Left hindlimb (tissue), 1 donor: ENCODE data around the gene FBXW11.

Source experiments
- DNase-seq: peaks from one replicate; pipeline ENCODE4 v3.0.0-alpha.2; 2018

Gene FBXW11

DNA sequence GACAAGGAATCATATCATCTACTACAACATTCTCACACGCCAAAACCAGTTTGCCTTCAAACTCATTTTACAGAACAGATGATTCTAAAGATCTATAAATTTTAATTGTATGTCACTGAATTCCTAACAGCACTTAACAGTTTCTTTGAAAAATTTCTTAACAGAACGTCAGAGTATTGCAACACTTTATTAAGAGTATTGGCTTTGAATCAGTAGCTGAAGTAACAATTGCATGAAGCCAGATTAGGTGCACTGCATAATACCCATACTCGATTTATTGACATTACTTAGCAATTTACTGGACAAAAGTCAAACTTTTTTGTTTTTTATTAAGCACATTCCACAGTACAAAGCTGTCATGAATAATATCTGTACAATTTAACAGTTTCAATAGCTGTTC, 145.1 kb downstream of the FBXW11 start:
- DNase-seq, result no peak

DNA sequence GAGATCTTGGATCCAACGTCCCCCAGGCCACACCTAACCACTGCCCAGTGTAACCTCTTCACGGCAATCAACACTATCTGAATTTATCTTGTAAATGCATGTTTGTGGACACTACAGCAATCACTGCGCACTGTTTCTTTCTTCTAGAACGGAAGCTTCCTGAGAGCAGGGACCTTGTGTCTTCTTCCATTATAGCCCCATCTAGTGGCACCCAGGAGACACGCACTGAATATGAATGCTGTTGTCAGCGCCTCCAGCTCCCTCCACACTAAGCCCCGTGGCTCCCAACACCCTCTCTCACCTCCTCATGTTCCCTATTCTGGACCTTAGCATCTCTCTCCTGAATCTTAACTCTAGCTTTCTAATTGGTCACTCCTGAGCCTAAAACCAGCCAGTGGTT, 148.1 kb downstream of the FBXW11 start:
- no peak for DNase-seq

DNA sequence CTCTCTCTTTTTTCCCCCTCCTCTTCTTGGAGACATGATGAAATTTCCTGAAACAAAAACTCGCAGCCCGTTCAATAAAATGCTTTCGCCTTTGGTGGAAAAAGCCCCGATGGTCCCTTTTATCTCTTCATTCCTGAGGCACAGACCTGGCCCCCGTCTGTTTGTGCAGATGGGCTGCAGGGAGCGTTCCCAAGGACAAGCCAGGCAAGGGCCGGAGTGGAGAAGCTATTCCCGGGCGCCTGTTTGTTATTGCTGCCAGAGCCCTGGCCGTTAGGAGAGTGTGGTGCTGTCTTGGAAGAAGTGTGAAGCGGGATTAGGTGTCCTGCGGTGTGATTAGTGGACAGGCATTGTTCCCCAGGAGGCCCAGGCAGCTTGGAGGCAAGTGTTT, 149.0 kb downstream of the FBXW11 start:
- DNase-seq, result peak; percentile 70

DNA sequence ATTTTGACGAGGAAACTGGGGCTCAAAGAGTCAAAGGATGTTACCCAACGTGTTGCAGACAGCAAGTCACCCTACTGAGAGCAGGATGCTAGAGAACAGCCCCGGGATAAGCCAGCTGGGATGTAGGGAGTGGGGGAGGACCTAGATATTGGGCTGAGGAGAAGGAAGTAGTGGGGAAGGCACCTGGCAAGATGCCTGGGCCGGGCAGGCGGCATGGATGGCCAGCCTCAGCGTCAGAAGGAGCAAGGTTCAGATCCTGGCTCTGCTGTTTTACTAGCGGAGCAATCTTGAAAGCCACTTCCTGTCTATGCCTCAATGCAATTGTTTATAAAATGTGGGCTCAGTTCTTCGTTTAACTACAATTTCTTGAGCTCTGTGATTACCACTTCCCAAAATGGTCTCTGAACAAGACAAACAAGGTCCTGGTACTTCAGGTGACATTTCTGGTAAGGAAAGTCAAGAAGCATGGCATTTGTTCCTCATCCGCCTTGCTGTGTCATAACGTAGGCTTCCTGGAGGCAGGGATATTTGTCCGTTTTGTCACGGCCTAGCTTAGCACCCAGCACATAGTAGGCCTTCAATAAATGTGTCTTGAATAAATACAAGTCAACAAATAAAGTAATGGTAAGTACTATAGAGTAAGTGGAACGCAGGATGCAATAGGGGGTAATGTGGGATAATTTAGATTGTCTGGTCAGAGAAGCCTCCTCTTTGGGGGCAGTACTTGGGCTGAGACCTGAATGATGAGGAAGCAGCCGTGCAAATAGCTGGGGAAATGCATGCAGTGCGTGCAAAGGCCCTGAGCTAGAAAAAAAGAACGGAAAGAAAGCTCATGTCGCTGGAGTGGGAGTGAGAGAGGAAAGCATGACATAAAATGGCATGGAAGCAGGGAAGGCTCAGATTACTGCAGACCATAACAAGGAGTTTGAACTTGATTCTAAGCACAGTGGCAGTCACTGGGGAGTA, 150.4 kb downstream of the FBXW11 start:
- no peak for DNase-seq

DNA sequence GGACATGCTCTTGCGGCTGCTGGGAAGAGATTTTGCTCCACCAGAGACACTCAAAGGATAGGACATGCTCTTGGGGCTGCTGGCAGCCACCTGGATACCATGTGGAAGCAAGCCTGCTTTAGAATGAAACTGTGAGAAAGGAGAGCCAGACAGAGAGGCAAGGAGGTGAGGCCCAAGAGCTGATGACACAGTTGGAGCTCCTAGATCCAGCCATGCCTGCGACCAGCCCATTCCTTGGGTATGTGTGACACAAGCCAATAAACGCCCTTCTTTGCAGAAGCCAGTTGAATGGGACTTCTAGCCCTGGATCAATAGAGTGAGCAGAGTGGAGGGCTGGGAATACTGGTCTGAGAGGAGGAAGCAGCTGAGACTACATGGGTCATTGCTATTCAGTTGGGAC, 151.2 kb downstream of the FBXW11 start:
- DNase-seq, result no peak

DNA sequence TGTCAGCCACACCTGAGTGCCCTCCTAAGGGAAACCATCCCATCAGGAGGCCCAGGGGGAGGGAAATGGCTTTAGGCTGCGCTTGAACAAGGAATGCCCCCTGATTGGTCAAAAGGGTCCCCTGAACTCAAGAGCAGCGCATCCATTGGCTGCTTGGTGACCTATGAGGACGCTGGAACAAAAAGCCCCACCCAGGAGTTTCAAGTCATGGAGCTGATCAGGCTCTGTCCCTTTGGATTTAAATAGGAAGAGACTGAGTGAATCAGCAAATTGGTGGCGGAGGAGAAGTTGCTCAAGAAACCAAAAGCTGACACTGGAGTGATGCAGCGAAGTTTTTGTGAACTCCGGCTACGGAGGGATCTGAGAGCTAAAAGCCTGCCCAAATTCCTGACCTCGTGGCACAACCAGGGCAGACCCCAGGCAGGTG, 154.2 kb downstream of the FBXW11 start:
- no peak for DNase-seq

DNA sequence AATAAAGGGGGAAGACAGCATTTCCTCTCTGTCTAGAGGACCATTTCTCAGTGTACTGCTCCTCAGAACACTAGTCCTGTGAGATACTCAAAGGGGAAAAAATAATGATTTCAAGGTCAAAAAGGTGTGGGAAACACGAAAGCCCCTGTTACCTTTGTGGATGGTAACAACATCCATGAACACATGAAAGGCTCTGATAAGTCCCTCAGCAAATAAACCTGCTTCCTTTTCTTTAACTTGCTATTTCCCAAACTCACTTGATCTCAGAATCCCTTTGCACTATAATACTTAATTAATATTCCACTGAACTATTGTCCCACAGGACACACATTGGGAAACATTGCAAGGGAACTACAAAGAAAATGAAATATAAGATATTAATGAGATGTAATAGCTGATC, 155.2 kb downstream of the FBXW11 start:
- DNase-seq, result no peak

DNA sequence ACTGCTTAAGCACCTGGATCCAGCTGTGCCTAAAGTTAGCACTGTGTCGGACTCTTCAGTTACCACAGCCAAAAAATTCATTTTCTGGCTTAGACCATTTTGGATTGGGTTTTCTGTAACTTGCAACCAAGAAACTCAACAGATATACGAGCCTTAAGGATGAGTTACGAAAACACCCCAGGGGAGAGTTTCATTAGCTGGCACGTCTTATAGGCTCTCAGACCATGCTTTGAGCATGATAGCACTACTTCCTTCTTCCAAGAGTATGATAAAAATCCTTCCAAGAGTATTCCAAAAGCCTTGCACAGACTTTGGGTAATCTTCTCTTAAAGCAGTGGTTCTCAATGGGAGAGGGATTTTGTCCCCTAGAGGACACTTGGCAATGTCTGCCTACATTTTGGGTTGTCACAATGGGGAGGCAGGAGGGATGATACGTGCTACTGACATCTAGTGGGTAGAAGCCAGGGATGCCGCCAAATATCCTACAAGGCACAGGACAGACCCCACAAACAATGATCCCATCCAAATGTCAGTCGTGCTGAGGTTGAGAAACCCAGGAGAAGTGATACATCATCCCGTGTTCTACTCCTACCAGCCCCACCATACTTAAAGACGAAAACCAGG, 156.0 kb downstream of the FBXW11 start:
- DNase-seq, result no peak

DNA sequence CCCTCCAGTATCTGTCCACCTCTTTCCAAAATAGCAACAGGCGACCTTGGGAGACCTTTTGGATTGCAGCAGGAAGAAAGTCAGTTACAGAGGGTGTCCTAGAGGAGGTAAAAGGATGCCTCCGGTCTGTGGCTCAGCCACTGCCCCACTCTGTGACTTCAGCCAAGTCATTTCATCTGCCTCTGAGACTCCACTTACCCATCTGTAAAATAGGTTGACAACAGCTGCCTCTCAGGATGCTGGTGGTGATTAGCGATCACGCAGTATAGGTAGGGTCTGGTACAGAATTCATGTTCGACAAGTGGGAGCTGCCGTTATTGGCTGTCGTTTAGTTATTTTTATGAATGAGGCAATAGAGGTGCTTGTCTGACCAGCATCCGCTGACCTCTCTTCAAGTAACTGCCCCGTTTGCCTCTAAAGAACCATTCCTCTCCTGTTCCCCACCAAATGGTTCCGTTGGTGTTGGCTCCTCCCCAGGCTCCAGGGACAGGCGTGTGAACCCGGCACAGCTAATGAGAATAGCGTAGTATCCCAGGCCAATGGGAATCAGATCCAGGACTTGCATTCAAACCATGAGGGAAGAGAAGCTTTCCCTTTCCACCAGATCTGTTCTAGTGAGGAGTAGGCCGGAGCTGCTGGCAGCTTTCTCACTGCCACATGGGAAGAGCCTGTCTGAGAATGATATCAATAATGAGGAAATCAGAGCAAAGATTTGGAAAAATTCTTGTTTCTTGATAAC, 156.7 kb downstream of the FBXW11 start:
- no peak for DNase-seq

DNA sequence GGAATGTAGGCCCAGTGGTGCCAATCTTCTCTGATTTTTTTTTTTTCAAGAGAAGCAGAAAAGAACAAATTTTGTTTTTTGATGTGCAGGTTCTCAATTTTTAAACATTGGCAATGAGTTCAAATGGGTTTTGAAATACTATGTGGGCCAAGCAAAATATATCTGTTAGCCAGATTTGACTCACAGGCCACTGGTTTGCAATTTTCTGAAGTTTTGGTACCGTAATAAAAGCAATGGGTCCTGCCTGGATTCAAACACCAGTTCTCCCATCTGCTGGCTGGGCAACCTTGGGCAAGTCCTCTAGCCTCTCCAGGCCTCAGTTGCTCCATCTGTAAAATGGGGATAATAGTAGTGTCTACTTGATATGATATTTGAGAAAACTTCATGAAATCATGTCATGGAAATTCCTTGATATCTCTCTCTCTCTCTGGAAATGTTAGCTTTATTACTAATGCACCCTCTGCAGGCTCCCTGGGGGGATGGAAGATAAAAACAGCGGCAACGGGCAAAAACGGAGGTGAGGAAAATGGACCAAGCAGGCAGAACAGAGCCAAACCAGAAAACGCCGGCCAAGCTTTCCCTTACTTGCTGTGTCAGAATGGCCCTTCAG, 157.4 kb downstream of the FBXW11 start:
- DNase-seq, result no peak

DNA sequence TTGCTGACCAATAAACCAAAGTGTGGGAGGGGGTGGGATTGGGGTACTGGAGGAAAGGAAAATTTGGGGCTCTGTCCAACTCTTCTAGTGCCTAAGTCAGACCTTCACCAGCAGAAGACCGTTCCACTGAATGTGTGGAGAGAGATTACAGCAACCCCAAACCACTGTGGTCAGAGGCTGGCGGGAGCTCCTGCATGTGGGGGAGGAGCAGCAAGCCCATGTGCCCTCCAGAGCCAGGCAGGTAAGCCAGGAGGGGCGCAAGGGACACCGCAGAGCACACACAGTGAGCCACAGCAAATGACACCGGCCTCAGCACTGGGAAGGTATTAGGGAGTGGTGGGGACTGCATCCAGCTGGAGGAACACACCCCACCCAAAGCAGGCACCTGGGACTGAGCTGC, 158.0 kb downstream of the FBXW11 start:
- no peak for DNase-seq

DNA sequence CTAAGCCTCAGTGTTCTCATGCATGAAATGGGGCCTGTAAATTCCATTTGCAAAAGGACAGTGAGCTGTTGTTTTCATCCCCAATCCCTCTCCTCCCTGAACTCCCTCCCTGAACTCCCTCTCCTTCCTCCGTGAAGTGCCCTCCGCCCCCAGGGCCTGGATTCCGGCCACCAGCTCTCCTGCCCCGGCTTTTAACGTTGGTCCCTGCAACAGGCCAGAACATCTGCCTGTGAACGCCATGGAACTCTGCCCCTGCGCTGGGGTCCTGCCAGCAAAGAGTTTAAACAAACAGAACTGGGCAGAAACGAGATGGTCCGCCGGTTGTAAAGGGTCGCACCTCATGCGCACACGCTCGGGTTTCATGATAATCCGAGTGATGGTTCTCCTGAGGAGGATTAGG, 158.4 kb downstream of the FBXW11 start:
- DNase-seq, result no peak

DNA sequence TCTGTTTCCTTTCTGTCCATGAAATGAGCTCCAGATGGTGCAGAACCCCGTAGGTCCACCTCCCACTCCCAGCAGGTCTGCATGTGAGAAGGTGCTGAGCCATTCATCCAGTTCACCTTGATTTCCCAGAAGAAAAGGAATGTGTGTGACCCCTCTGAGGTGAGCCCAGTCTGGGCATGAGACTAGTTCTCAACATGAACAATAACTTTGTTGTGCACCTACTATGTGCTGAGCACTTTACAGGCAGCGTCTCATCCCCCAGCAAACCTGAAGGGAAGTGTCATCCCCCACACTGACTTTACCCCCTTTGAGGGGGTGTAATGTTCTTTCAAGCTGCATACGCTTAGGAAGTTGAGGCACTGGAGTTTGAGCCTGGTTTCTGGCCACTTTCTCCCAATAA, 159.4 kb downstream of the FBXW11 start:
- DNase-seq, result no peak

DNA sequence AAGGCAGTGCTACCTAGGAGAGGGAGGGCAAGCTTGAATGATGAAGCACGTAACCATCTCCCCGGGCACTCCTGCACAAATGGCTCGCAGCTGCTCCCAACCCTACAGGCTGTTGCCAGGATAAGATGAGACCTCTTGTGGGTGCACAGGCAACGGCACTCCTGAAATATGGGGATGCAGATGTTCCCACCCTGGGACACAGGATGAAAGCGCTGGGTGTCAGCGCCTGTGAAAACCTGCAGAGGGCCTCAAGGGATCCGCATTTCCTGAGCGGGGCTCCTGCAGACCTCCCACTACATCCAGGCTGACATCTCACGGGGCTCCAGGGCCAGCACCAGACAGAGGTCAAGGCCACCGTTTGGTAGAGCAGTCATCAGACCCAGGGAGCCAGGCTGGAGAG, 160.1 kb downstream of the FBXW11 start:
- DNase-seq, result no peak

DNA sequence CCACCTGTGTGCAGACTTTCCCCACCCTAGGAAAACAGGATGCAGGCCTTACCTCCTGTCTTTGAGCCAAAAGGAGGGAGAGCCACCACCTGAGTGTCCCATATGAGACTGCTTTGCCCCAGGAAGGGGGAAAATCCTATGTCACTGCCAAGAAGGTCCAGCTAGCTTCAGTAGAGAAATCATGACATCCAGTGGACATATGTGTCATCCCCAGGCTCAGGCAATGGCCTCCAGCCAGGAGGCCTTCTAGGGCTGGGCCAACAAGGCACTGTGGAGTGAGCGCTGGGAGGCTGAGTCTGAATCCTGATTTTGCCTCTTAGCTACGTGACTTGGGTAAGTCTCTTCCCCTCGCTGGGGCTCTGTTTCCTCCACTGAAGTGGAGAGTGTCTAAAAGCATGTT, 160.6 kb downstream of the FBXW11 start:
- DNase-seq, result no peak

DNA sequence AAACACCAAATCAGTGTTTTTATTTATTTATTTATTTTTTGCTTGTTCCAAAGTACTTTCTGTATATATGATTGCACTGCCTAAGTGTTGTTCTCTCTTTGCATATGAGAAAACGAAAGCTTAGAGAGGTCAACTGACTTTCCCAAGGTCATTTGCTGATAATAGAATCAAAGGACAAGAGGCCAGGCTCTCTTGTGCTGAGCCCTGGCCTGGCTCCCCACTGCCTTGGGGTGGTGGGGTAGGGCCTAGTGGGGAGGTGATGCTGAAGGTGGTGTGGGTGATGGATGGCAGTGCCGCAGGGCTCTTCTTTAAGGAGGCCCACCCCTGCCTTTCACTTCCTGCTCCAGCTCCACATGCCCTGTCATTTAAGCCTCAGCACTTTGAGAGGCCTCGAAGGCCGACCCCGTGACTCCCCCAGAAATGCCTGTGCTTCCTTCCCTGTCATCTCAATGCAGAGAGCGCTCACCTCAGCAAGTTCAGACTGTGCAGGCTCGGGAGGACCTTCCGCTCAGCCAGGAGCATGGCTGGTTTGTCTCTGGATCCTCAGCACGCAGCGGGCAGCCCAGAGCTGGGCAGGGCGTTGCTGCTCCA, 161.3 kb downstream of the FBXW11 start:
- DNase-seq, result no peak

DNA sequence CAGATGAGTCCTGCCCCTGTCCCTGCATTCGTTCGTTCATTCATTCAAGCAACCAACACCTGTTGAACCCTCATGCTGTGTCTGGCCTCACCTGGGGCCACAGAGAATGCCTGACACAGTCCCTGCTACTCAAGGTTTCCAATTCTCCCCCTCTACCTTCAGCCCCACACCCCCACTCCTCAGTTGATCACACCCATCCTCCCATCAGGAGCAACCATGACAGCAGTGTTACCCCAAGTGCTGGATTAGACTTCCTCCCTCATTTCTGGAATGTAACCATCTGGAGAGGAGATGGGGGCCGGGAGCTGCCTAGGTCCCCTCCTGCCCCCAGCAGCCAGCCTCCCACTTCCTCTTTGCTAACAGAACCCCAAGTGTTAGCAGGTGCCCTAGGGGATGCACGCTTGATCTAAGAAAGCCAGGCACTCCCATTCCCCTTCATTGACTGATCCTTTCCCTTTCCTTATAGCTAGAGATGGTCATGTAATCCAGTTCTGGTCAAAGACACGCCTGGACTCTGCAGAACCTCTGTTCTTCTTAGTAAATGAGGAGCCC, 163.6 kb downstream of the FBXW11 start:
- no peak for DNase-seq

DNA sequence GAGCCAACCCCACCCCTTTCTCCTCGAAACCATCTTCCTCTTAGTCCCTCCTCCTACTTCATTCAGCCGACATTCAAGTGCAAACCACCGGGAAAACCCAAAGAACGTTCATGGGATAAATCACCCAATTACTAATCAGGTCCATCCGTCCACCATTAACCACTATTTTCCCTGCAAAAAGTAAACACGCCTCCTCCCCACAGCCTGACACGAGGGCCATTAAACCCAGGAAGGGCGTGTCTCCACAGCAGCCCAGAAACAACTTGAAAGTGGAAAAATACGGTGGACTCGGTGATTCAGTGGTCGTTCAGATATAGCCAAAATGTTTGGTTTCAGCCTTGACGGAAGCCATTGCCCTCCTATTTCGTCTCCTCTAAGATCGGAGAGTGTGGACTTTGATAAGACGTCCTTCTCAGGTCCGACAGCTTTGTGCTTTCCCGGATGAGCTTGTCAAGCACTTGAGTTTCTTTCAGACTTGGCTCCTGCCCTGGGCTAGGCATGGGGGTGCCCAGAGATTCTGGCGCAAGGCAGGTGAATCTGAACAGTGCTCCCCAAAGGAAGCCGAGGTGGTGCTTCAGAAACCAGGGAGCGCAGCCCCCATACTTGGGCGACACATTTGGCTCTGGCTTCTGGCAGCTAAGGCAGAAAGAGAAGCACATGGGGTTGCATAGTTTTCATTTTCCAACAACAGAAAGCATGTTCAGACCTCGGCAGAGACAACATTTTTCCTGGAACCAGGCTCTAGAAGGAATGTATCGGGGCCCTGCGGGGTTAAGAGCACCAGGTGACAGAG, 164.3 kb downstream of the FBXW11 start:
- no peak for DNase-seq

DNA sequence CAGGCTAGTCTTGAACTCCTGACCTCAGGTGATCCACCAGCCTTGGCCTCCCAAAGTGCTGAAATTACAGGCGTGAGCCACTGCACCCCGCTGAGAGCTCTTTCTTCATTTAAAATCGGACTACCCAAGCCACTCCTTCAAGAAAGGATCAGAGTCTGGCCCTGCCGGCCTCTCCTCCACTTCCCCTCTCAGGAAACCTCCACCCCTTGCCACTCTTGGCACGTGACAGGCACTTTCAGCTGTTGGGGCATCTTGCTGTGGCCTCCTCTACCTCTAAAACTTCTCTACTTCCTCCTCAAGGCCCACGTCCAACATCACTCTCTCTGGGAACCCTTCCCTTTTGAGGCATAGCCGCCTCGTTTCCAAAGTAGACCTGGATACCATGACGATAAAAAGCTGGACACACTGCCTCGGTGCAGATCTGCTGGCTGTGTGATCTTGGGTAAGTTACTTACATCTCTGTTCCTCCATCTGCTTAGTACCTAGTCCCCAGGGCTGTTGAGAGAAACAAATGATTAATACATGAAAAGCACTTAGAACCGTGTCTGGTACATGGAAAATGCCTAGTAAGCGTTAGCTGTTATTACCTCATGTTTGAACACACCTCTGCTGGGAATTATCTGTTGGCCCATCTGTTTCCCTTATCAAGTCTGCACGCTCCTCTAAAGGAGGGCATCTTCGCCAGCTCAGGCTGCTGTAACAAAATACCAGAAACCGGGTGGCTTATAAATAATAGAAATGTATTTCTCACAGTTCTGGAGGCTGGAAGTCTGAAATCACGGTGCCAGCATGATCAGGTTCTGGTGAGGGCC, 165.5 kb downstream of the FBXW11 start:
- no peak for DNase-seq

DNA sequence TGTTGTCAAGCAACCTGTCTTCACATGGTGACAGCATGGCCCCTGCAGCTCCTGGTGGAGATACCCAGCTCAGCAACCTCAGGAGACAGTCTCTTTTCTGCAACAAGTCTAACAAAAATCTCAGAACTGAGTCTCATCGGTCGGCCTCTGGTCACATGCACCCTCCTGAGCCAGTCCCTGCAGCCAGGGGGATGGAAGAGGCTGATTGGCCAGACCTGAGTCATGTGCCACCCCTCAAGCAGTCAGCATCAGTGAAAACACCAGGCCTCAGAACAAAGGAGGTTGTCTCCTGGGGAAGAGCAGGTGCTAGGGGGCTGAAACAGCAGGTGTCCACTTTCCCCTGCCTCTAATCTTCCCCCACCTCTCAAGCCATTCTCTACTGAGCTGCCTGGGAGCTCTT, 166.4 kb downstream of the FBXW11 start:
- no peak for DNase-seq

DNA sequence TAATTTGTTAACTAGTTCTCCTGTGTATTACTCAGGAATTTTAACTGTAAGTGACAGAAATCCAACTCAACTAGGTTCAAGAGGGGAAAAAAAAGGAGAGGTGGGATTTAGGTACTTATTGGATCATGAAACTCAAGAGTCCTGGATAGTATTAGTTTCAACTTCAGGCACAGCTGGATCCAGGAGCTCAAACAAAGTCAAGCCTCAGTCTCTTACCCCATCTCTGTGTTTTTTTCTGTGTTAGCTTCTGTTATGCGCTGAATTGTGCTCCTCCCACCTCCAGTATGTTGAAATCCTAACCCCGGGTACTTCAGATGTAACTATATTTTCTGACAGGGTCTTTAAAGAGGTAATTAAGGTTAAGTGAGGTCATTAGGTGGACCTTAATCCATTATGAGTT, 167.3 kb downstream of the FBXW11 start:
- DNase-seq, result no peak
